Retinal pigment epithelial cell (primary cell): ENCODE measurements around the gene USP47.

ENCODE experiments used
- DNase-seq: peaks from one replicate; pipeline ENCODE4 v3.0.0-alpha.2; 2010; ENCODE audit warnings: low read depth
- H3K4me3 ChIP-seq: 2 replicates; pipeline ENCODE4 v1.5.1; 2011; ENCODE audit warnings: mild to moderate bottlenecking, low read length, control low read depth, moderate library complexity
- CTCF ChIP-seq: conservative IDR thresholded peaks from 2 replicates; pipeline ENCODE4 v1.5.1; 2011; ENCODE audit warnings: low read depth, low read length, control low read depth, inconsistent platforms

The USP47 gene

GRCh38 chr11:11858676-11859075 is 16.9 kb downstream of the USP47 start:
- no peak for TF ChIP-seq CTCF
- no peak overlapping the region for H3K4me3 ChIP-seq
- DNase-seq = no peak

GRCh38 chr11:11860103-11860979 is 18.6 kb downstream of the USP47 start:
- DNase-seq = no peak
- no peak for TF ChIP-seq CTCF
- no peak overlapping the region for H3K4me3 ChIP-seq

GRCh38 chr11:11862999-11863398 is 21.2 kb downstream of the USP47 start:
- H3K4me3 ChIP-seq = no peak overlapping the region
- no peak for TF ChIP-seq CTCF
- no peak for DNase-seq

- no peak for TF ChIP-seq CTCF
- no peak for DNase-seq
- no peak overlapping the region for H3K4me3 ChIP-seq
Observed at GRCh38 chr11:11864332-11864731, 22.6 kb downstream of the USP47 start.

- DNase-seq = no peak
- H3K4me3 ChIP-seq = no peak overlapping the region
- no peak for TF ChIP-seq CTCF
Observed at GRCh38 chr11:11864803-11865202, 23.0 kb downstream of the USP47 start.

GRCh38 chr11:11865449-11865848 is 23.7 kb downstream of the USP47 start:
- no peak for DNase-seq
- H3K4me3 ChIP-seq = no peak overlapping the region
- no peak for TF ChIP-seq CTCF

- H3K4me3 ChIP-seq = no peak overlapping the region
- DNase-seq = no peak
- no peak for TF ChIP-seq CTCF
Observed at GRCh38 chr11:11866203-11866602, 24.4 kb downstream of the USP47 start.
